HEK293 (cell line): ENCODE results near the gene APCDD1.

Experiments used
- CTCF ChIP-seq: fragments of 450-650 bp; formaldehyde crosslinking; IDR thresholded peaks from 2 replicates; pipeline ENCODE4 v1.5.1; 2016; ENCODE audit warnings: missing biosample characterization, missing genetic modification characterization
- SETDB1 ChIP-seq: IDR thresholded peaks from one replicate; pipeline ENCODE4 v1.6.1; 2017; ENCODE audit warnings: mild to moderate bottlenecking, low read length, moderate library complexity, mixed read lengths; ENCODE audit not compliant: insufficient read length
- ZBTB11 ChIP-seq: fragments of 450-650 bp; formaldehyde crosslinking; conservative IDR thresholded peaks from 2 replicates; pipeline ENCODE4 v1.5.1; 2016; ENCODE audit warnings: low read depth, missing biosample characterization, missing genetic modification characterization
- ZFP3 ChIP-seq: fragments of 450-650 bp; formaldehyde crosslinking; IDR thresholded peaks from 2 replicates; pipeline ENCODE4 v1.5.1; 2016; ENCODE audit warnings: low read depth, missing biosample characterization, missing genetic modification characterization
- ZNF114 ChIP-seq: fragments of 450-650 bp; formaldehyde crosslinking; IDR thresholded peaks from 2 replicates; pipeline ENCODE4 v1.5.0; 2017; ENCODE audit warnings: missing biosample characterization, missing genetic modification characterization
- ZNF157 ChIP-seq: fragments of 450-650 bp; formaldehyde crosslinking; IDR thresholded peaks from 2 replicates; pipeline ENCODE4 v1.5.1; 2016; ENCODE audit warnings: missing biosample characterization, missing genetic modification characterization
- ZNF266 ChIP-seq: fragments of 450-650 bp; formaldehyde crosslinking; IDR thresholded peaks from 2 replicates; pipeline ENCODE4 v1.5.1; 2016; ENCODE audit warnings: missing biosample characterization, missing genetic modification characterization, low read depth
- ZNF274 ChIP-seq, 2 experiments: fragments of 200-500 bp in 1 of 2; fragments of 450-650 bp in 1 of 2; sonication (Bioruptor generic) in 1 of 2; formaldehyde crosslinking in 1 of 2; IDR thresholded peaks; 2 replicates each; pipeline versions ENCODE4 v1.5.1 to v1.6.1; 2014 to 2016; ENCODE audit warnings: borderline replicate concordance in 1 of 2, inconsistent platforms in 1 of 2, low read length in 1 of 2, missing biosample characterization in 1 of 2, missing genetic modification characterization in 1 of 2
- ZNF639 ChIP-seq: fragments of 450-650 bp; formaldehyde crosslinking; IDR thresholded peaks from 2 replicates; pipeline ENCODE4 v1.5.1; 2016; ENCODE audit warnings: missing biosample characterization, missing genetic modification characterization
- TF ChIP-seq, protein P1 (sequence below): fragments of 450-650 bp; formaldehyde crosslinking; IDR thresholded peaks from 2 replicates; pipeline ENCODE4 v1.5.1; 2016; ENCODE audit warnings: missing biosample characterization, missing genetic modification characterization
- TF ChIP-seq, protein P2 (sequence below): fragments of 450-650 bp; formaldehyde crosslinking; IDR thresholded peaks from 2 replicates; pipeline ENCODE4; 2016; ENCODE audit warnings: missing biosample characterization, missing genetic modification characterization

DNA sequence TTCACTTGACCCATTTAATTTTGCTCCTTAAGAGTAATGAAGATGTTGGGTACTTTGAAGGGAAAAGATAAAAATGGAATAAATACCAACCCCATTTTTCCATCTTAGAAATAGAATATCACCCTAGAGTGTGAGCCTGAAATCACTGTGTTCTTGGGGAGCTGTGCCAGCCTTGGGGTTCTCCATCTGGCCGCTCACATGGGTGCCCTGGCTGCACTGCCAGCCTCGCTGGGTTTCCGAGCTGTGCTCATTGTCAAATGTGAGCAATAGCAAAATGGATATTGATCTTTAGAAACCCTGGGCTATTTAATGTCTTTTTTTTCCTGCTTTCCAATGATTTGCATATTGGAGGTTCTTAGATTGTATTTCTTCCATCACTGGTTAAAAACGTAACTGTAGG lies 9.3 kb downstream of the APCDD1 start:
- TF ChIP-seq ZNF157 (tag by site-specific recombination), result no peak
- no peak for TF ChIP-seq ZNF274 (IDR thresholded peaks at IDR 0.05; ENCODE audit: low read length)
- TF ChIP-seq ZNF274 (tag by site-specific recombination; IDR thresholded peaks at IDR 0.05; ENCODE audit: borderline replicate concordance), result no peak
- TF ChIP-seq SETDB1, result no peak
- TF ChIP-seq, protein P1, sequence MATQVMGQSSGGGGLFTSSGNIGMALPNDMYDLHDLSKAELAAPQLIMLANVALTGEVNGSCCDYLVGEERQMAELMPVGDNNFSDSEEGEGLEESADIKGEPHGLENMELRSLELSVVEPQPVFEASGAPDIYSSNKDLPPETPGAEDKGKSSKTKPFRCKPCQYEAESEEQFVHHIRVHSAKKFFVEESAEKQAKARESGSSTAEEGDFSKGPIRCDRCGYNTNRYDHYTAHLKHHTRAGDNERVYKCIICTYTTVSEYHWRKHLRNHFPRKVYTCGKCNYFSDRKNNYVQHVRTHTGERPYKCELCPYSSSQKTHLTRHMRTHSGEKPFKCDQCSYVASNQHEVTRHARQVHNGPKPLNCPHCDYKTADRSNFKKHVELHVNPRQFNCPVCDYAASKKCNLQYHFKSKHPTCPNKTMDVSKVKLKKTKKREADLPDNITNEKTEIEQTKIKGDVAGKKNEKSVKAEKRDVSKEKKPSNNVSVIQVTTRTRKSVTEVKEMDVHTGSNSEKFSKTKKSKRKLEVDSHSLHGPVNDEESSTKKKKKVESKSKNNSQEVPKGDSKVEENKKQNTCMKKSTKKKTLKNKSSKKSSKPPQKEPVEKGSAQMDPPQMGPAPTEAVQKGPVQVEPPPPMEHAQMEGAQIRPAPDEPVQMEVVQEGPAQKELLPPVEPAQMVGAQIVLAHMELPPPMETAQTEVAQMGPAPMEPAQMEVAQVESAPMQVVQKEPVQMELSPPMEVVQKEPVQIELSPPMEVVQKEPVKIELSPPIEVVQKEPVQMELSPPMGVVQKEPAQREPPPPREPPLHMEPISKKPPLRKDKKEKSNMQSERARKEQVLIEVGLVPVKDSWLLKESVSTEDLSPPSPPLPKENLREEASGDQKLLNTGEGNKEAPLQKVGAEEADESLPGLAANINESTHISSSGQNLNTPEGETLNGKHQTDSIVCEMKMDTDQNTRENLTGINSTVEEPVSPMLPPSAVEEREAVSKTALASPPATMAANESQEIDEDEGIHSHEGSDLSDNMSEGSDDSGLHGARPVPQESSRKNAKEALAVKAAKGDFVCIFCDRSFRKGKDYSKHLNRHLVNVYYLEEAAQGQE (tag by site-specific recombination), result no peak
- no peak for TF ChIP-seq ZFP3 (tag by site-specific recombination)
- TF ChIP-seq, protein P2, sequence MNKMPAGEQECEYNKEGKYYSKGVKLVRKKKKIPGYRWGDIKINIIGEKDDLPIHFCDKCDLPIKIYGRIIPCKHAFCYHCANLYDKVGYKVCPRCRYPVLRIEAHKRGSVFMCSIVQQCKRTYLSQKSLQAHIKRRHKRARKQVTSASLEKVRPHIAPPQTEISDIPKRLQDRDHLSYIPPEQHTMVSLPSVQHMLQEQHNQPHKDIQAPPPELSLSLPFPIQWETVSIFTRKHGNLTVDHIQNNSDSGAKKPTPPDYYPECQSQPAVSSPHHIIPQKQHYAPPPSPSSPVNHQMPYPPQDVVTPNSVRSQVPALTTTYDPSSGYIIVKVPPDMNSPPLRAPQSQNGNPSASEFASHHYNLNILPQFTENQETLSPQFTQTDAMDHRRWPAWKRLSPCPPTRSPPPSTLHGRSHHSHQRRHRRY (tag by site-specific recombination), result no peak
- TF ChIP-seq ZNF266 (tag by site-specific recombination), result no peak
- no peak for TF ChIP-seq ZNF114 (tag by site-specific recombination)
- no peak for TF ChIP-seq CTCF
- no peak for TF ChIP-seq ZNF639
- no peak for TF ChIP-seq ZBTB11 (tag by site-specific recombination)
